Stimulated activated CD8-positive, alpha-beta memory T cell treated with anti-CD3 and anti-CD28 coated beads, Interleukin-12 subunit alpha, Interleukin-12 subunit beta, amount 100 ng/mL, for 1 hour (primary cell): Measurements from ENCODE around the gene CELF4.

ENCODE experiments used
- DNase-seq: peaks from one replicate; pipeline ENCODE4 v3.0.0-alpha.2; 2020; ENCODE audit warnings: low read depth

Gene CELF4

GRCh38 chr18:37565101-37565976 lies at the start of gene CELF4:
CELF4 (minus strand) TSS chr18:37565798.
- no peak for DNase-seq

- no peak for DNase-seq
Measured at GRCh38 chr18:37613253-37613565, 47.6 kb upstream of the CELF4 start.

- DNase-seq = no peak
Measured at GRCh38 chr18:37612524-37613252, 47.1 kb upstream of the CELF4 start.

- no peak for DNase-seq
Measured at GRCh38 chr18:37611614-37612279, 46.1 kb upstream of the CELF4 start.

- no peak for DNase-seq
Measured at GRCh38 chr18:37608876-37609275, 43.3 kb upstream of the CELF4 start.

GRCh38 chr18:37607281-37607680 lies 41.7 kb upstream of the CELF4 start:
- no peak for DNase-seq

- DNase-seq = no peak
Measured at GRCh38 chr18:37604032-37604431, 38.4 kb upstream of the CELF4 start.

- no peak for DNase-seq
Measured at GRCh38 chr18:37598966-37599896, 33.6 kb upstream of the CELF4 start.

- no peak for DNase-seq
Measured at GRCh38 chr18:37598396-37598795, 32.8 kb upstream of the CELF4 start.

GRCh38 chr18:37590346-37590745 lies 24.7 kb upstream of the CELF4 start:
- DNase-seq = no peak

GRCh38 chr18:37588289-37588688 lies 22.7 kb upstream of the CELF4 start:
- no peak for DNase-seq

- no peak for DNase-seq
Measured at GRCh38 chr18:37586656-37587225, 21.1 kb upstream of the CELF4 start.

- DNase-seq = no peak
Measured at GRCh38 chr18:37584952-37585695, 19.5 kb upstream of the CELF4 start.

GRCh38 chr18:37584217-37584616 lies 18.6 kb upstream of the CELF4 start:
- no peak for DNase-seq

- DNase-seq = no peak
Measured at GRCh38 chr18:37582261-37582660, 16.7 kb upstream of the CELF4 start.

- no peak for DNase-seq
Measured at GRCh38 chr18:37578886-37579513, 13.4 kb upstream of the CELF4 start.

- DNase-seq = no peak
Measured at GRCh38 chr18:37578182-37578678, 12.6 kb upstream of the CELF4 start.

- DNase-seq = no peak
Measured at GRCh38 chr18:37577051-37577611, 11.5 kb upstream of the CELF4 start.

- no peak for DNase-seq
Measured at GRCh38 chr18:37575646-37576045, 10.0 kb upstream of the CELF4 start.

GRCh38 chr18:37574113-37574512 lies 8.5 kb upstream of the CELF4 start:
- DNase-seq = no peak
